Measurements from ENCODE around the gene MEAF6. TPM values are rescaled to one million over a fixed set of nuclear protein-coding genes. Genes with fewer than 3 reads are reported as not detected.

MEAF6 gene
- total RNA-seq, 4 donors from 2014 or later: 26.9 to 81.7 (median 54.7) TPM

DNA sequence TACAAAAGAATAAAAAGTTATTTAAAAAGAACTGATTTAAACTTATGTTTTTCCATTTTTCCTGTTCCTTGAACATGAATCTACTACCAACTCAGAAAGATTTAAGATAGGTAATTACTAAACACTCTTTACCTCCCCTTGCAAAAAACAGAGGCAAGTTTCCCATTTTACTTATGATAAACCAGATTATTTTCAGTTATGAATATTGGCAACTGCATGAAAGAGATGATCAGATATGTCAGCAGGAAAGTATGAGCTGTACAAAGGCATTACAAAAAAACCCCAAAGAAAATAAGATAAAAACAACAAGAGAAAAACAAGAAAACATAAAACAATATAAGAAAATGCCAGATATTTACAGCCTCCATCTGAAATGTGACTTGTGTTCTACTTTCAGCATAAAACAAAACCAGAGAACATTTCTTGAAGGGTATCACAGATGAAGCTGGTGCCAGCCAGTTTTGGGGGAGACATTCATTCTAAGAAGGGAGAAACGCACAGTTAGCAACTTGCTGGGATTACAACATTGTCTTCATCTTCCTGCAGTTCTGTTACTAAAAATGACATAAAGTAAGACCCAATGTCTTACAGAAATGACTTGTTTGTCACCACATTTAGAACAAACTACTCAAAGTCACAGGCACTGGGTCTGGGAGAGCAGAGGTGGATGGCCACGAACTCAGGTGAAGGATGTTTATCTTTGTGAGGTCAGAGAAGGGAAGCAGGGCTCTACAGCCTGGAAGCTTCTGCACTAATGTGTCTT lies 21.0 kb downstream of the MEAF6 start:
- peaks cover 0 to 59% (median 0%) of the 10 kb centered on the region in 3 donors for H3K36me3 ChIP-seq
- no peak for DNase-seq

DNA sequence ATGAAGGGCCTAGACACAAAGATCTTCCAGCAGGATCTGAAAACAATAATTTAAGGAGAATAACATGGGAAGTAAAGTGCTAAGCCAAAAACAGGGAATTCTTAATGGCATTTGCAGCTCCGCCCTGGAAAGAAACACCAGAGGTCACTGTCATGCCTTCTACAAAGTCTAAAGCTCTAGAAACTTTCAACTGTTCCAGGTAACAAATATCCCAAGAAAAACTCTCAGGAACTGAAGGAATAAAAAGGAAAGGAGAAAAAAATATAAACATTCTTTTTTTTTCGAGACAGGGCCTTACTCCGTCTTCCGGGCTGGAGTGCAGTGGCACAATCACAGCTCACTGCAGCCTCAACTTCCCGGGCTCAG lies 27.0 kb downstream of the MEAF6 start:
- peak overlapping the region in 2 of 4 donors; percentile 27 to 45 for H3K27ac ChIP-seq
- no peaks in the 10 kb centered on the region for H3K27me3 ChIP-seq
- H3K4me3 ChIP-seq: no peak overlapping the region
- TF ChIP-seq, protein P1, sequence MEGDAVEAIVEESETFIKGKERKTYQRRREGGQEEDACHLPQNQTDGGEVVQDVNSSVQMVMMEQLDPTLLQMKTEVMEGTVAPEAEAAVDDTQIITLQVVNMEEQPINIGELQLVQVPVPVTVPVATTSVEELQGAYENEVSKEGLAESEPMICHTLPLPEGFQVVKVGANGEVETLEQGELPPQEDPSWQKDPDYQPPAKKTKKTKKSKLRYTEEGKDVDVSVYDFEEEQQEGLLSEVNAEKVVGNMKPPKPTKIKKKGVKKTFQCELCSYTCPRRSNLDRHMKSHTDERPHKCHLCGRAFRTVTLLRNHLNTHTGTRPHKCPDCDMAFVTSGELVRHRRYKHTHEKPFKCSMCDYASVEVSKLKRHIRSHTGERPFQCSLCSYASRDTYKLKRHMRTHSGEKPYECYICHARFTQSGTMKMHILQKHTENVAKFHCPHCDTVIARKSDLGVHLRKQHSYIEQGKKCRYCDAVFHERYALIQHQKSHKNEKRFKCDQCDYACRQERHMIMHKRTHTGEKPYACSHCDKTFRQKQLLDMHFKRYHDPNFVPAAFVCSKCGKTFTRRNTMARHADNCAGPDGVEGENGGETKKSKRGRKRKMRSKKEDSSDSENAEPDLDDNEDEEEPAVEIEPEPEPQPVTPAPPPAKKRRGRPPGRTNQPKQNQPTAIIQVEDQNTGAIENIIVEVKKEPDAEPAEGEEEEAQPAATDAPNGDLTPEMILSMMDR (IDR thresholded peaks at IDR 0.05): no peak
- no peak for TF ChIP-seq POLR2A (IDR thresholded peaks at IDR 0.05)
- no peaks in the 10 kb centered on the region for H3K9me3 ChIP-seq
- no peak for DNase-seq
- peaks cover 0 to 30% (median 14%) of the 10 kb centered on the region in 4 donors for H3K4me1 ChIP-seq
- peaks cover 0 to 47% (median 0%) of the 10 kb centered on the region in 3 donors for H3K36me3 ChIP-seq

More for the DNA sequence above, 21.0 kb downstream of the MEAF6 start:
- Histone ChIP-seq H3K27ac (no peak overlapping the region), H3K4me1 (no peaks in the 10 kb centered on the region), H3K27me3 (no peaks in the 10 kb centered on the region), H3K9me3 (no peaks in the 10 kb centered on the region), H3K4me3 (no peak overlapping the region)
- TF ChIP-seq, protein P1 (IDR thresholded peaks at IDR 0.05): no peak
- TF ChIP-seq POLR2A (IDR thresholded peaks at IDR 0.05): no peak

DNA sequence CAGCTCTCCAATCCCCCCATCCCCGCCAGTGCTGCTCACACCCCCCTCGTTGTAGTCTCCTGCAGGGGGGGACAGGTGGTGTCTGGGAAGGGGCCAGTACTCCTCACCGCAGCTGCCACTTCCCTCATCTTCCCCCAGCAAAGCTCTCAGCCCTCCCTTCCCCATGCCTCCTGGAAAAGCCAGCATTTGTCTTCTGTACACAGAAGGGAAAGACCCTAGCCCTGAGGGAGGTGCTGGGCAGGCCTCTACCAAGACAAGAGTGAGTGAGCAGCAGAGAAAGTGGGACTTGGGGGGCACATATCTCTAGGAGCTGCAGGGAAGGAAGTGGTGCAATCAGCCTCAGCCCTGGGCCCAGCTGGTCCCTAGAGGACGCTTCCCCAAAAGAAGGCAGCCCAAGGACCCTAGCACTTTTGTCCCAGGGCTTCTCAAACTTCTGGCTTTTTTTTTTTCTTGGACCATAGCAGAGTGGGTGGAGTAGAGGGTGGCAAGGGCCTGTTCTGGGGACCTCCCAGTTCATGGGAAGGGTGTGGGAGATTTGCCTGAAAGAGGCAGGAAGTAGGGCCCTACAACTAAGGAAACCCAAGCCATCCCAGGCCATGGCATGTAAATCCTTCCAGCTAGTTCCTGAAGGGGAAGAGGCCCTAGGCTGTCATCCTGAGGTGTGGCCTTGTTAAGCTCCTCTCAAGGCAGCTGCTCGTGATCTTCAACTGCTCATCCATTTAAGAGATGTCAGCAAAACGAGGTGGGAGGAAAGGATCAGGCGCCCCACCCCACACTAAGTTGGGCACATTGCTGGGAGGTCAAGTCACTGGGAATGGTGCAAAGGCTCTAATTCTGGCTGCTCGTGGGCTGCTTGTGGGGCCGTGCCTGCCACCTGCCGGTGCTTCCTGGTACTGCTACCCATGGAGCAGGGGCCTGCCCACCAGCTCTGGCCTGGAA lies 27.6 kb downstream of the MEAF6 start:
- Histone ChIP-seq H3K27ac (peak overlapping the region; percentile 27 to 45 (median 40)), H3K36me3 (peaks cover 0 to 47% (median 0%) of the 10 kb centered on the region in 3 donors), H3K9me3 (no peaks in the 10 kb centered on the region), H3K4me1 (peaks cover 0 to 30% (median 14%) of the 10 kb centered on the region in 4 donors), H3K27me3 (no peaks in the 10 kb centered on the region), H3K4me3 (no peak overlapping the region)
- peak; percentile 77 to 90 (median 87) for DNase-seq
- TF ChIP-seq, protein P1 (IDR thresholded peaks at IDR 0.05): peak; percentile 97 to 99 (median 98)
- TF ChIP-seq POLR2A (IDR thresholded peaks at IDR 0.05): peak in 1 of 2 donors; percentile 22

DNA sequence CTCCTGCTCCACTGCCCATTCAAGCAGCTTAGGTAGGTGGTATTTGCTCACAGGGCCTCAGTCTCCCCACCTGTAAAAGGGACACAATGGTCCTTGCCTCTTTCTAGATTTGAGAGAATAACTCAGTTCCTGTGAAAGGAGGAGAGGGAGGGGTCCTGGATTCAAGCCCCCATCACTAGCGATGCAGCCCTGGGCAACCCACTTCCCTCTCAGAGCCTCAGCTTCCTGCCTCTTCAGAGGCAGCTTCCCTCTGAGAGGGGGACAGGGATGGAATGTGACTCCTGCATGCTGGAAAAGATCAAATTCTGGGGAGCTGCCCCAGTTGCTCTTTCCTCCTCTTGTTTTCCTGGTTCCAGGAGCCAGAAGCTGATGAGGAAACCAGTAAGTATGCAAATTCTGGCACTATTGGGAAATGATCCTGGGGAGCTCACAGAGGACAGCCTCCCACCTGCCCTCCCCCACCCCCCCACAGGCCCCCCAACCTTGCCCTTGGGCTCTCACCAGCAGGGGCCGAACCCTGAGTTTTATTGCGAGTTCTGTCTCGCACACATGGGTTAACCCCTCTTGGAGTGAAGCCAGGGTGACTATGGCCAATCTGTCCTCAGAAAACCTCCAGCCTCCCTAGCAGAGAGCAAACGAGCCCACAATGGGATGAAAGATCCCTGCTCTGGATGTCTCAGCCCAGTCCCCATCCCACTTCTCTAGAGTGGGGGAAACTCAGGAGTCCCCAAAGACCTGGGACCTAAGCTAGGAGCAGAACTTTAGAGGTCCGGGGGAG lies 28.5 kb downstream of the MEAF6 start:
- H3K27ac ChIP-seq: peak overlapping the region; percentile 27 to 46 (median 40)
- peaks cover 0 to 30% (median 14%) of the 10 kb centered on the region in 4 donors for H3K4me1 ChIP-seq
- TF ChIP-seq, protein P1 (IDR thresholded peaks at IDR 0.05): no peak
- TF ChIP-seq POLR2A (IDR thresholded peaks at IDR 0.05): no peak
- H3K4me3 ChIP-seq: no peak overlapping the region
- DNase-seq: no peak
- no peaks in the 10 kb centered on the region for H3K9me3 ChIP-seq
- H3K36me3 ChIP-seq: peaks cover 0 to 47% (median 0%) of the 10 kb centered on the region in 3 donors
- H3K27me3 ChIP-seq: no peaks in the 10 kb centered on the region

All from Peyer's patch (tissue), 4 donors.